ENCODE data around the gene PLXNA2. TPM values are rescaled to one million over a fixed set of nuclear protein-coding genes. Genes with fewer than 3 reads are reported as not detected.
A peak's percentile ranks its signal among the peaks of the same experiment; 100 is the strongest.

Gene PLXNA2
- total and polyA plus RNA-seq, 2 of the 4 experiments (the other 2 are of a cell fraction) = 0.72 to 1.1 TPM

- no peak for TF ChIP-seq POLR2A (IDR thresholded peaks at IDR 0.05; ENCODE audit: low read depth, low read length)
Measured at GRCh38 chr1:208202333-208202995, 41.7 kb downstream of the PLXNA2 start (continued).

DNA sequence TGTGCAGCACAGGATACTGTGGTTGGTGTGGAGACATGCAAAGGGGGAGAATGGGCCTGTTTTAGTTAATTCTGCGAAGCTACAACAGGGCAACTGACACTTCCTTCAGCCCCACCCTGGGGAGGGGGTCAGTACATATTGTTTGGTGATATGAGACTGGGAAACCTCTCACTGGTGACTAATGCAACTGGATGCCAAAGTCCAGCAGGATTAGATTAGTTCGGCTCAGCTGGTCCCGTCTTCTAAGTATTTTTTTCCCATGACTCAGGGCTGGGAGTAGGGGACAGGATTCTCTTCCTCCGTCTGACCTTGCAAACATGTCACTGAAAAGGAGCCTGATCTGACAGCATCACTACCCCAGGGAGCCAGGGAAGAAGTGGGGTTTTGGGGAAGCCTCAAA, 43.0 kb downstream of the PLXNA2 start:
- Histone ChIP-seq H4K8ac (ENCODE audit: low read depth in 2 of 2, low read length in 2 of 2) (peak overlapping the region in 1 of 2 experiments; percentile 62; a peak in 2 of 4 replicates), H3K18ac (ENCODE audit: low read depth, low read length) (peak overlapping the region; percentile 27; the same call in 1 of the 2 replicates), H3K4me3 (ENCODE audit: insufficient read depth, low read depth, low read length) (no peak overlapping the region), H2BK5ac (ENCODE audit: low read depth, low read length, poor library complexity, severe bottlenecking) (peak overlapping the region; percentile 41), H3K4ac (ENCODE audit: low read depth, low read length) (peak overlapping the region; percentile 83), H3K14ac (replicated peaks; ENCODE audit: low read depth, low read length) (peak overlapping the region; percentile 22; the same call in 1 of the 2 replicates), H3K56ac (ENCODE audit: extremely low read depth, insufficient read depth, low read length) (peak overlapping the region; percentile 62; the same call in 1 of the 2 replicates), H3K9me3 (ENCODE audit: control insufficient read depth, insufficient read depth, low read length) (no peaks in the 10 kb centered on the region), H3K4me1 (ENCODE audit: control insufficient read depth, insufficient read depth, low read length) (peaks cover 14% of the 10 kb centered on the region), H2BK20ac (ENCODE audit: low read depth, low read length) (peak overlapping the region; percentile 84), H2BK15ac (ENCODE audit: low read depth, low read length) (peak overlapping the region; percentile 81; the same call in 2 of the 3 replicates), H2BK120ac (ENCODE audit: low read depth, low read length) (peak overlapping the region; percentile 54), H3K4me2 (ENCODE audit: low read depth, low read length) (peak overlapping the region; percentile 25), H3K27ac (ENCODE audit: insufficient read depth, low read length) (0 out of 2 replicates have a peak overlapping the region, but pooled peaks have one; percentile 26), H3K27me3 (ENCODE audit: control insufficient read depth, insufficient read depth, low read length) (no peaks in the 10 kb centered on the region), H4K5ac (ENCODE audit: low read depth, low read length) (no peak overlapping the region), H2AK9ac (replicated peaks; ENCODE audit: low read depth, low read length, poor library complexity) (peak overlapping the region; percentile 87), H3K9ac (ENCODE audit: low read depth, low read length) (no peak overlapping the region), H3K9me1 (ENCODE audit: insufficient read depth, low read length) (peaks cover 30% of the 10 kb centered on the region), H2AFZ (replicated peaks; ENCODE audit: low read length, poor library complexity) (peak overlapping the region; percentile 18), H3K36me3 (ENCODE audit: control insufficient read depth, insufficient read depth, low read length) (no peaks in the 10 kb centered on the region), H2AK5ac (ENCODE audit: low read depth, low read length) (peak overlapping the region; percentile 91), H4K20me1 (ENCODE audit: insufficient read depth, low read length) (no peaks in the 10 kb centered on the region), H3K23ac (ENCODE audit: low read depth, low read length) (peak overlapping the region; percentile 58; the same call in 1 of the 2 replicates), H4K91ac (ENCODE audit: insufficient read depth, low read depth, low read length) (peak overlapping the region; percentile 89), H3K79me1 (ENCODE audit: low read depth in 1 of 2, low read length in 2 of 2) (peaks cover 0 to 42% of the 10 kb centered on the region in 2 experiments)
- in situ Hi-C loops (cut with MboI; ENCODE audit: low sequenced_read_pairs) (no loop called here), intact Hi-C loops (cut with micrococcal nuclease) (no loop called here), dilution Hi-C loops (cut with HindIII; ENCODE audit: low sequenced_read_pairs, unreplicated experiment) (no loop called here)
- ChIA-PET POLR2A (ENCODE audit: unreplicated experiment) (no interaction called here), CTCF (interaction anchor here (0.6 kb wide), 1 partner anchor 22 kb away, joined by 3 read pairs; no protein-coding TSS in a partner anchor)
- BruUV-seq (replicated peaks) = no TSS peak
- no CpG with 5 or more reads among the region's 4 CpGs for WGBS, 2 experiments (ENCODE audit: extremely low coverage in 2 of 2, insufficient read length in 1 of 2)
- no peak for TF ChIP-seq RAD21 (IDR thresholded peaks at IDR 0.05; ENCODE audit: low read length)
- no peak for TF ChIP-seq USF2 (IDR thresholded peaks at IDR 0.05; ENCODE audit: low read depth, low read length)
- no peak for TF ChIP-seq SMC3 (IDR thresholded peaks at IDR 0.05; ENCODE audit: low read depth, low read length)
- TF ChIP-seq MAZ (IDR thresholded peaks at IDR 0.05; ENCODE audit: borderline replicate concordance, low read depth, low read length) = peak; percentile 65
- peak; percentile 72 for TF ChIP-seq FOS (IDR thresholded peaks at IDR 0.05; ENCODE audit: low read depth, low read length)
- TF ChIP-seq MXI1 (IDR thresholded peaks at IDR 0.05; ENCODE audit: borderline replicate concordance, low read depth, low read length) = no peak
- TF ChIP-seq NFE2L2 (IDR thresholded peaks at IDR 0.05; ENCODE audit: low read depth, low read length) = 0 out of 2 replicates have a peak, but pooled peaks have one; percentile 7
- TF ChIP-seq MAFK (IDR thresholded peaks at IDR 0.05; ENCODE audit: low read depth, low read length) = no peak
- DNase-seq (peak; percentile 91), ATAC-seq (ENCODE audit: low read depth) (peak; percentile 79)
